Colonic mucosa (tissue), 4 donors: ENCODE results near the gene ADGRB3. TPM values are rescaled to one million over a fixed set of nuclear protein-coding genes. Genes with fewer than 3 reads are reported as not detected.

Experiments used
- DNase-seq: peaks from one replicate; pipeline ENCODE4 v3.0.0-alpha.2; 2020
- H3K27ac ChIP-seq: fragments of 200-600 bp; one replicate; pipeline ENCODE4 v1.8.0; 2021
- H3K27me3 ChIP-seq: fragments of 200-600 bp; one replicate; pipeline ENCODE4 v1.8.0; 2021
- H3K36me3 ChIP-seq: fragments of 200-600 bp; one replicate; pipeline ENCODE4 v1.8.0; 2021
- H3K4me1 ChIP-seq: fragments of 200-600 bp; one replicate; pipeline ENCODE4 v1.8.0; 2021; ENCODE audit warnings: mild to moderate bottlenecking
- H3K4me3 ChIP-seq: fragments of 200-600 bp; one replicate; pipeline ENCODE4 v1.8.0; 2021
- H3K9ac ChIP-seq, 2 donors: one replicate each; pipeline ENCODE4 v1.7.0; 2013; ENCODE audit warnings: control low read depth in 2 of 2, low read depth in 2 of 2, low read length in 2 of 2
- H3K9me3 ChIP-seq: fragments of 200-600 bp; one replicate; pipeline ENCODE4 v1.8.0; 2021
- CTCF ChIP-seq: fragments of 200-600 bp; IDR thresholded peaks from one replicate; pipeline ENCODE4 v1.8.0; 2022; ENCODE audit warnings: antibody characterized with exemption, mild to moderate bottlenecking
- intact Hi-C: fragments of 100-400 bp; cut with DNase I; formaldehyde crosslinking; loops from one replicate; pipeline ENCODE4 v1.14.1; 2022
- total RNA-seq, 2 donors: library from RNA; stranded (reverse); fragmentation: NEBNext Ultra II Directional in 1 of 2; extraction: Animal tissue kit (Norgen Biotek cat#: 25700) in 1 of 2; gene quantifications; one replicate each; pipeline ENCODE4 v1.2.1, GENCODE V29; 2021
- donor health status: healthy.
- donor health status: DM: no; HTN: no; CAD: no.
- donor health status: DM: no; HTN: no; CAD: no.

The ADGRB3 gene
- total RNA-seq, 2 donors from 2014 or later, result 0.42 to 0.98 TPM

GRCh38 chr6:69263297-69263696 is 628.2 kb downstream of the ADGRB3 start:
- no peak overlapping the region for H3K27ac ChIP-seq
- intact Hi-C loops, result no loop called here
- H3K27me3 ChIP-seq, result no peaks in the 10 kb centered on the region
- TF ChIP-seq CTCF, result no peak
- no peak for DNase-seq
- no peaks in the 10 kb centered on the region for H3K4me1 ChIP-seq
- H3K9ac ChIP-seq, result no peak overlapping the region
- no peaks in the 10 kb centered on the region for H3K9me3 ChIP-seq
- H3K36me3 ChIP-seq, result no peaks in the 10 kb centered on the region
- H3K4me3 ChIP-seq, result no peak overlapping the region

- Histone ChIP-seq H3K27ac (no peak overlapping the region), H3K4me1 (no peaks in the 10 kb centered on the region), H3K9me3 (no peaks in the 10 kb centered on the region), H3K36me3 (no peaks in the 10 kb centered on the region), H3K4me3 (no peak overlapping the region), H3K27me3 (no peaks in the 10 kb centered on the region), H3K9ac (no peak overlapping the region)
- no peak for TF ChIP-seq CTCF
- no peak for DNase-seq
- intact Hi-C loops, result no loop called here
These were observed 630.0 kb downstream of the ADGRB3 start for GRCh38 chr6:69265090-69265489.

GRCh38 chr6:69265706-69266105 is 630.6 kb downstream of the ADGRB3 start:
- Histone ChIP-seq H3K27me3 (no peaks in the 10 kb centered on the region), H3K4me1 (no peaks in the 10 kb centered on the region), H3K27ac (no peak overlapping the region), H3K9ac (no peak overlapping the region), H3K9me3 (no peaks in the 10 kb centered on the region), H3K36me3 (no peaks in the 10 kb centered on the region), H3K4me3 (no peak overlapping the region)
- no peak for TF ChIP-seq CTCF
- no peak for DNase-seq
- intact Hi-C loops, result no loop called here

- Histone ChIP-seq H3K4me3 (no peak overlapping the region), H3K9me3 (no peaks in the 10 kb centered on the region), H3K27ac (no peak overlapping the region), H3K4me1 (no peaks in the 10 kb centered on the region), H3K36me3 (no peaks in the 10 kb centered on the region), H3K27me3 (no peaks in the 10 kb centered on the region), H3K9ac (no peak overlapping the region)
- DNase-seq, result no peak
- intact Hi-C loops, result no loop called here
- TF ChIP-seq CTCF, result no peak
These were observed 641.1 kb downstream of the ADGRB3 start for GRCh38 chr6:69276204-69276603.

- no peak for DNase-seq
- H3K27me3 ChIP-seq, result no peaks in the 10 kb centered on the region
- H3K27ac ChIP-seq, result no peak overlapping the region
- H3K9me3 ChIP-seq, result no peaks in the 10 kb centered on the region
- no peaks in the 10 kb centered on the region for H3K36me3 ChIP-seq
- H3K9ac ChIP-seq, result no peak overlapping the region
- H3K4me1 ChIP-seq, result no peaks in the 10 kb centered on the region
- intact Hi-C loops, result no loop called here
- no peak for TF ChIP-seq CTCF
- H3K4me3 ChIP-seq, result no peak overlapping the region
These were observed 644.7 kb downstream of the ADGRB3 start for GRCh38 chr6:69279805-69280204.

- TF ChIP-seq CTCF, result no peak
- intact Hi-C loops, result no loop called here
- Histone ChIP-seq H3K9ac (no peak overlapping the region), H3K27me3 (no peaks in the 10 kb centered on the region), H3K9me3 (no peaks in the 10 kb centered on the region), H3K27ac (no peak overlapping the region), H3K36me3 (no peaks in the 10 kb centered on the region), H3K4me1 (no peaks in the 10 kb centered on the region), H3K4me3 (no peak overlapping the region)
- no peak for DNase-seq
These were observed 645.8 kb downstream of the ADGRB3 start for GRCh38 chr6:69280858-69281257.
